ENCODE measurements around the gene PSMC6. TPM values are rescaled to one million over a fixed set of nuclear protein-coding genes. Genes with fewer than 3 reads are reported as not detected.

PSMC6 gene
- total RNA-seq, 1 donor, result 111 TPM

- TF ChIP-seq CTCF (IDR thresholded peaks at IDR 0.05; ENCODE audit: insufficient read depth, low read length), result no peak
- no peak for DNase-seq (ENCODE audit: low read depth)
- H3K4me3 ChIP-seq (ENCODE audit: low read depth, low read length), result no peak overlapping the region
Observed at GRCh38 chr14:52776816-52777215, 69.8 kb downstream of the PSMC6 start.

Other genes with a start within 250 kb of the PSMC6 start
- 6.9 and 9.4 TPM in 2 replicates for gene TXNDC16, start 154.7 kb upstream of the PSMC6 start, total RNA-seq (ENCODE audit: low replicate concordance)
- 0.49 and 1.7 TPM in 2 replicates for gene GPR137C, start 154.4 kb upstream of the PSMC6 start, total RNA-seq (ENCODE audit: low replicate concordance)
- gene ERO1A, start 11.6 kb upstream of the PSMC6 start, total RNA-seq (ENCODE audit: low replicate concordance), result 75.3 and 123 TPM in 2 replicates
- 9.3 and 50.7 TPM in 2 replicates for gene STYX, start 23.0 kb downstream of the PSMC6 start, total RNA-seq (ENCODE audit: low replicate concordance)
- gene GNPNAT1, start 84.4 kb downstream of the PSMC6 start, total RNA-seq (ENCODE audit: low replicate concordance), result 26.6 and 59.9 TPM in 2 replicates
- 133 and 162 TPM in 2 replicates for gene FERMT2, start 243.8 kb downstream of the PSMC6 start, total RNA-seq (ENCODE audit: low replicate concordance)